Measurements from ENCODE around the gene GTPBP2. TPM values are rescaled to one million over a fixed set of nuclear protein-coding genes. Genes with fewer than 3 reads are reported as not detected.
"Not testable (repeated sequence)": the region's sequence is repeated elsewhere in the genome, so short reads cannot be mapped to it uniquely, and the experiment has no call there.

Gene GTPBP2
- polyA plus RNA-seq, 1 donor (not counting 4 experiments of a cell fraction or from before 2014, with no cell fraction given), result 59.5 TPM

GRCh38 chr6:43635387-43636307 is 6.6 kb upstream of the GTPBP2 start, which contains the start of gene MAD2L1BP:
Gene MAD2L1BP (plus strand): TSS chr6:43635840. CDS start chr6:43635876, 36 bp downstream.
- no peak for FAIRE-seq
- TF ChIP-seq EZH2 (IDR thresholded peaks at IDR 0.05; ENCODE audit: low read length) (no peak), CTCF (optimal IDR thresholded peaks at IDR 0.05 in 1 of 3, IDR thresholded peaks at IDR 0.05 in 1 of 3, conservative IDR thresholded peaks at IDR 0.05 in 1 of 3; ENCODE audit: extremely low read depth in 1 of 3, insufficient read depth in 2 of 3, low read length in 3 of 3) (no peak)
- dilution Hi-C loops (cut with MboI; ENCODE audit: extremely low pct_ligation_motif_present, low sequenced_read_pairs), result no loop called here
- Histone ChIP-seq H3K4me1 (ENCODE audit: control insufficient read depth, extremely low read depth, insufficient read depth, low read length) (peaks cover 16% of the 10 kb centered on the region), H3K27ac (ENCODE audit: control insufficient read depth, insufficient read depth, low read length) (peak within 1 kb of the TSS; percentile 72), H3K4me2 (ENCODE audit: control insufficient read depth, extremely low read depth, insufficient read depth, low read depth, low read length) (peak within 1 kb of the TSS; percentile 100), H3K36me3 (ENCODE audit: control insufficient read depth in 2 of 2, extremely low read depth in 1 of 2, insufficient read depth in 2 of 2, low read length in 2 of 2) (peaks cover 10 to 15% of the 10 kb centered on the region in 2 experiments), H3K79me2 (ENCODE audit: control insufficient read depth, insufficient read depth, low read length) (peaks cover 42% of the 10 kb centered on the region), H2AFZ (ENCODE audit: control insufficient read depth, low read length) (peak within 1 kb of the TSS; percentile 96), H3K27me3 (ENCODE audit: control insufficient read depth, extremely low read depth, insufficient read depth, low read length) (no peaks in the 10 kb centered on the region), H4K20me1 (ENCODE audit: control insufficient read depth, extremely low read depth, insufficient read depth, low read length) (no peaks in the 10 kb centered on the region), H3K9me1 (ENCODE audit: control insufficient read depth, extremely low read depth, insufficient read depth, low read length) (peaks cover 2% of the 10 kb centered on the region), H3K4me3 (ENCODE audit: control insufficient read depth in 2 of 3, extremely low read depth in 1 of 3, insufficient read depth in 2 of 3, low read depth in 1 of 3, low read length in 3 of 3) (peak within 1 kb of the TSS; percentile 67 to 100 (median 99)), H3K9me3 (ENCODE audit: control insufficient read depth, low read depth, low read length) (no peaks in the 10 kb centered on the region), H3K9ac (ENCODE audit: control insufficient read depth, extremely low read depth, insufficient read depth, low read length) (peak within 1 kb of the TSS; percentile 90)
- DNase-seq (ENCODE audit: low read depth, low spot score), result no peak

GRCh38 chr6:43634702-43635303 is 5.7 kb upstream of the GTPBP2 start:
- FAIRE-seq (no peak), DNase-seq (ENCODE audit: low read depth, low spot score) (no peak)
- Histone ChIP-seq H3K4me3 (ENCODE audit: control insufficient read depth in 2 of 3, extremely low read depth in 1 of 3, insufficient read depth in 2 of 3, low read depth in 1 of 3, low read length in 3 of 3) (no peak overlapping the region), H2AFZ (ENCODE audit: control insufficient read depth, low read length) (peak overlapping the region; percentile 96), H3K4me1 (ENCODE audit: control insufficient read depth, extremely low read depth, insufficient read depth, low read length) (peaks cover 23% of the 10 kb centered on the region), H3K79me2 (ENCODE audit: control insufficient read depth, insufficient read depth, low read length) (peaks cover 34% of the 10 kb centered on the region), H3K9ac (ENCODE audit: control insufficient read depth, extremely low read depth, insufficient read depth, low read length) (no peak overlapping the region), H3K4me2 (ENCODE audit: control insufficient read depth, extremely low read depth, insufficient read depth, low read depth, low read length) (no peak overlapping the region), H3K36me3 (ENCODE audit: control insufficient read depth in 2 of 2, extremely low read depth in 1 of 2, insufficient read depth in 2 of 2, low read length in 2 of 2) (peaks cover 5 to 7% of the 10 kb centered on the region in 2 experiments), H3K27me3 (ENCODE audit: control insufficient read depth, extremely low read depth, insufficient read depth, low read length) (no peaks in the 10 kb centered on the region), H4K20me1 (ENCODE audit: control insufficient read depth, extremely low read depth, insufficient read depth, low read length) (no peaks in the 10 kb centered on the region), H3K27ac (ENCODE audit: control insufficient read depth, insufficient read depth, low read length) (no peak overlapping the region), H3K9me3 (ENCODE audit: control insufficient read depth, low read depth, low read length) (no peaks in the 10 kb centered on the region), H3K9me1 (ENCODE audit: control insufficient read depth, extremely low read depth, insufficient read depth, low read length) (peaks cover 2% of the 10 kb centered on the region)
- dilution Hi-C loops (cut with MboI; ENCODE audit: extremely low pct_ligation_motif_present, low sequenced_read_pairs), result no loop called here
- TF ChIP-seq EZH2 (IDR thresholded peaks at IDR 0.05; ENCODE audit: low read length) (no peak), CTCF (optimal IDR thresholded peaks at IDR 0.05 in 1 of 3, IDR thresholded peaks at IDR 0.05 in 1 of 3, conservative IDR thresholded peaks at IDR 0.05 in 1 of 3; ENCODE audit: extremely low read depth in 1 of 3, insufficient read depth in 2 of 3, low read length in 3 of 3) (no peak)

GRCh38 chr6:43633002-43633401 is 3.9 kb upstream of the GTPBP2 start:
- H3K4me2 ChIP-seq (ENCODE audit: control insufficient read depth, extremely low read depth, insufficient read depth, low read depth, low read length); H3K27ac ChIP-seq (ENCODE audit: control insufficient read depth, insufficient read depth, low read length); H2AFZ ChIP-seq (ENCODE audit: control insufficient read depth, low read length); H3K36me3 ChIP-seq (ENCODE audit: control insufficient read depth in 2 of 2, extremely low read depth in 1 of 2, insufficient read depth in 2 of 2, low read length in 2 of 2); H3K27me3 ChIP-seq (ENCODE audit: control insufficient read depth, extremely low read depth, insufficient read depth, low read length); H4K20me1 ChIP-seq (ENCODE audit: control insufficient read depth, extremely low read depth, insufficient read depth, low read length); DNase-seq (ENCODE audit: low read depth, low spot score); FAIRE-seq; dilution Hi-C loops (cut with MboI; ENCODE audit: extremely low pct_ligation_motif_present, low sequenced_read_pairs); H3K9me3 ChIP-seq (ENCODE audit: control insufficient read depth, low read depth, low read length); H3K9me1 ChIP-seq (ENCODE audit: control insufficient read depth, extremely low read depth, insufficient read depth, low read length); H3K4me3 ChIP-seq (ENCODE audit: control insufficient read depth in 2 of 3, extremely low read depth in 1 of 3, insufficient read depth in 2 of 3, low read depth in 1 of 3, low read length in 3 of 3); H3K9ac ChIP-seq (ENCODE audit: control insufficient read depth, extremely low read depth, insufficient read depth, low read length): not testable (repeated sequence)
- peaks cover 25% of the 10 kb centered on the region for H3K4me1 ChIP-seq (ENCODE audit: control insufficient read depth, extremely low read depth, insufficient read depth, low read length)
- peaks cover 28% of the 10 kb centered on the region for H3K79me2 ChIP-seq (ENCODE audit: control insufficient read depth, insufficient read depth, low read length)

Data from keratinocyte (primary cell).